DOHH2 (cell line): Measurements from ENCODE around the gene SHISA6.

ENCODE experiments used
- H3F3A ChIP-seq: fragments of 200-600 bp; sonication (generic), shearing (Covaris generic); 2 replicates; pipeline ENCODE4 v1.6.0; 2016; ENCODE audit warnings: antibody characterized with exemption, mild to moderate bottlenecking; ENCODE audit not compliant: control insufficient read depth, insufficient read depth
- H3K27ac ChIP-seq: fragments of 200-600 bp; sonication (generic); 2 replicates; pipeline ENCODE4 v1.5.1; 2014; ENCODE audit warnings: low read depth, mild to moderate bottlenecking, low read length, moderate library complexity
- H3K27me3 ChIP-seq: fragments of 200-600 bp; sonication (generic); 2 replicates; pipeline ENCODE4 v1.6.1; 2014; ENCODE audit warnings: mild to moderate bottlenecking, low read length, mixed read lengths; ENCODE audit not compliant: control insufficient read depth
- H3K36me3 ChIP-seq: fragments of 200-600 bp; sonication (generic); 2 replicates; pipeline ENCODE4 v1.6.1; 2014; ENCODE audit warnings: mild to moderate bottlenecking, low read length, moderate library complexity, mixed read lengths; ENCODE audit not compliant: control insufficient read depth
- H3K4me1 ChIP-seq: fragments of 200-600 bp; sonication (generic); 2 replicates; pipeline ENCODE4 v1.6.1; 2014; ENCODE audit warnings: mild to moderate bottlenecking, low read length, mixed read lengths; ENCODE audit not compliant: control insufficient read depth
- H3K4me2 ChIP-seq: fragments of 200-600 bp; sonication (generic); 2 replicates; pipeline ENCODE4 v1.6.0; 2014; ENCODE audit warnings: mild to moderate bottlenecking, low read length, moderate library complexity
- H3K4me3 ChIP-seq: fragments of 200-600 bp; sonication (generic); 2 replicates; pipeline ENCODE4 v1.5.1; 2014; ENCODE audit warnings: mild to moderate bottlenecking, low read length, mixed read lengths
- H3K79me2 ChIP-seq: fragments of 200-600 bp; sonication (generic); 2 replicates; pipeline ENCODE4 v1.6.1; 2014; ENCODE audit warnings: mild to moderate bottlenecking, low read length, mixed read lengths; ENCODE audit not compliant: control insufficient read depth
- H3K9me2 ChIP-seq: fragments of 200-600 bp; sonication (generic); replicated peaks from 2 replicates; pipeline ENCODE4 v1.6.1; 2014; ENCODE audit warnings: mild to moderate bottlenecking, low read length, mixed read lengths; ENCODE audit not compliant: control insufficient read depth
- H3K9me3 ChIP-seq: fragments of 200-600 bp; sonication (generic); 2 replicates; pipeline ENCODE4 v1.6.1; 2014; ENCODE audit warnings: antibody characterized with exemption, low read length, mixed read lengths; ENCODE audit not compliant: control insufficient read depth, insufficient read depth
- H4K20me1 ChIP-seq: fragments of 200-600 bp; sonication (generic); 2 replicates; pipeline ENCODE4 v1.6.0; 2014; ENCODE audit warnings: low read depth, mild to moderate bottlenecking, antibody characterized with exemption, low read length, moderate library complexity; ENCODE audit not compliant: control insufficient read depth, insufficient read depth
- EZH2phosphoT487 ChIP-seq: fragments of 200-600 bp; sonication (generic); IDR thresholded peaks from 2 replicates; pipeline ENCODE4 v1.6.1; 2017; ENCODE audit warnings: borderline replicate concordance, mild to moderate bottlenecking, antibody characterized with exemption, low read length, moderate library complexity, mixed read lengths
- TF ChIP-seq, protein P1 (sequence below): fragments of 200-600 bp; sonication (generic); IDR thresholded peaks from one replicate; pipeline ENCODE4 v1.5.1; 2014; ENCODE audit warnings: antibody characterized with exemption, mild to moderate bottlenecking, low read depth, low read length; ENCODE audit not compliant: poor library complexity, severe bottlenecking

SHISA6 gene

DNA sequence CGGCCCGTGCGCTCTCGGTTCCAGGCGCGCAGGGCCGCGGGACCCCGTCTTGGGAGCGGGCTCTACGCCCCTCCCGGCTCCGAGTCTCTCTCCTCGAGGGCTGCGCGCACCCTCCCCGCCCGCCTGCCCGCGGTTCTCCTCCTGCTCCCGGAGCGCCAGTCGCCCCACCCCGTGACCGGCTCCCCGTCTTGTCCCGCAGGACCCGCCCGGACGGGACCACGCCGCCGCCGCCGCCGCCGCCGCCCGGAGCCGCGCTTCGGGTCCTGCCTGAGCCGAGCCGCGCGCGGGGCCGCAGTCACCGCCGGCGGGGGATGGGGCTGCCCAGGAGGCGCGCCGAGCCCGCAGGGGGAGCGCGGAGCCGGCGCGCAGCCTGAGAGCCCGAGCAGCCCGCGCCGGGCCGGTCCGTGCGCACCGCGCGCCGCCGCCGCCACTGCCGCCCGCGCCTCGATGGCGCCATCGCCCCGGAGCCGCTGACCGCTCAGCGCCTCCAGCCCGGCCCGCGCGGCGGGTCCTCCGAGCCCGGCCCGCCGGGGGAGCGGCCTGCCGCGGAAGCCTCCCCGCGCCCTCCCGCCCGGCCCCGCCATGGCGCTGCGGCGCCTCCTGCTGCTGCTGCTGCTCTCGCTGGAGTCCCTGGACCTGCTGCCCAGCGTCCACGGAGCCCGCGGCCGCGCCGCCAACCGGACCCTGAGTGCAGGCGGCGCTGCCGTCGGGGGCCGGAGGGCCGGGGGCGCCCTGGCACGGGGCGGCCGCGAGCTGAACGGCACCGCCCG is at the start of gene SHISA6:
TSS of gene SHISA6 (plus strand) at position 373 of the 770 bp plus-strand sequence.
- Histone ChIP-seq H3K4me1 (no peaks in the 10 kb centered on the region), H3K79me2 (no peaks in the 10 kb centered on the region), H3K9me2 (no peaks in the 10 kb centered on the region), H3K27me3 (no peaks in the 10 kb centered on the region), H3K9me3 (peaks cover 16% of the 10 kb centered on the region; the same call in 1 of the 2 replicates), H3K36me3 (no peaks in the 10 kb centered on the region), H3K27ac (no peak within 1 kb of the TSS), H3K4me2 (no peak within 1 kb of the TSS), H3F3A (no peaks in the 10 kb centered on the region), H3K4me3 (no peak within 1 kb of the TSS), H4K20me1 (no peaks in the 10 kb centered on the region)
- no peak for TF ChIP-seq EZH2phosphoT487
- TF ChIP-seq, protein P1, sequence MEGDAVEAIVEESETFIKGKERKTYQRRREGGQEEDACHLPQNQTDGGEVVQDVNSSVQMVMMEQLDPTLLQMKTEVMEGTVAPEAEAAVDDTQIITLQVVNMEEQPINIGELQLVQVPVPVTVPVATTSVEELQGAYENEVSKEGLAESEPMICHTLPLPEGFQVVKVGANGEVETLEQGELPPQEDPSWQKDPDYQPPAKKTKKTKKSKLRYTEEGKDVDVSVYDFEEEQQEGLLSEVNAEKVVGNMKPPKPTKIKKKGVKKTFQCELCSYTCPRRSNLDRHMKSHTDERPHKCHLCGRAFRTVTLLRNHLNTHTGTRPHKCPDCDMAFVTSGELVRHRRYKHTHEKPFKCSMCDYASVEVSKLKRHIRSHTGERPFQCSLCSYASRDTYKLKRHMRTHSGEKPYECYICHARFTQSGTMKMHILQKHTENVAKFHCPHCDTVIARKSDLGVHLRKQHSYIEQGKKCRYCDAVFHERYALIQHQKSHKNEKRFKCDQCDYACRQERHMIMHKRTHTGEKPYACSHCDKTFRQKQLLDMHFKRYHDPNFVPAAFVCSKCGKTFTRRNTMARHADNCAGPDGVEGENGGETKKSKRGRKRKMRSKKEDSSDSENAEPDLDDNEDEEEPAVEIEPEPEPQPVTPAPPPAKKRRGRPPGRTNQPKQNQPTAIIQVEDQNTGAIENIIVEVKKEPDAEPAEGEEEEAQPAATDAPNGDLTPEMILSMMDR = no peak

DNA sequence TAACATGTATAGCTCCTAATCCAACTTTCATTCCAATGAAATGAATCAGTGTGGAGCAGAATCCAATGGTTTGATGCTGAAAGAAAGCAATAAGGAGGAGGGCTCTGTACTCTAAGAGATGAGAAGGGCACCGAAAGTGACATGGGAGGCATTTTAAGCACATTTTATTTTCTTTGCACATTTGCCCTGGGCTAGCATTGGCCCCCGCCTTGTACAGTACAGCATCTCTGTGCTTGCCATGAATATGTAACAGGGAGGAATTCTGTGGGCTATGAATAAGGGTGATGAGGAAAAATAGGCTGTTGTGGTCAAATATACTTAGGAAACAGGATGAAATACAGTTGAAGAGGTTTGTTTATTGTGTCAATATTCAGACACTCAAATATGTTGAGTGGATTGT is 45.2 kb upstream of the SHISA6 start:
- no peaks in the 10 kb centered on the region for H3K4me1 ChIP-seq
- H3K27ac ChIP-seq = no peak overlapping the region
- H3F3A ChIP-seq = no peaks in the 10 kb centered on the region
- H3K27me3 ChIP-seq = no peaks in the 10 kb centered on the region
- no peaks in the 10 kb centered on the region for H4K20me1 ChIP-seq
- TF ChIP-seq EZH2phosphoT487 = no peak
- TF ChIP-seq, protein P1 = no peak
- H3K79me2 ChIP-seq = no peaks in the 10 kb centered on the region
- H3K4me3 ChIP-seq = no peak overlapping the region
- no peak overlapping the region for H3K4me2 ChIP-seq
- H3K9me2 ChIP-seq = no peaks in the 10 kb centered on the region
- H3K36me3 ChIP-seq = no peaks in the 10 kb centered on the region
- no peaks in the 10 kb centered on the region; the same call in 1 of the 2 replicates for H3K9me3 ChIP-seq

DNA sequence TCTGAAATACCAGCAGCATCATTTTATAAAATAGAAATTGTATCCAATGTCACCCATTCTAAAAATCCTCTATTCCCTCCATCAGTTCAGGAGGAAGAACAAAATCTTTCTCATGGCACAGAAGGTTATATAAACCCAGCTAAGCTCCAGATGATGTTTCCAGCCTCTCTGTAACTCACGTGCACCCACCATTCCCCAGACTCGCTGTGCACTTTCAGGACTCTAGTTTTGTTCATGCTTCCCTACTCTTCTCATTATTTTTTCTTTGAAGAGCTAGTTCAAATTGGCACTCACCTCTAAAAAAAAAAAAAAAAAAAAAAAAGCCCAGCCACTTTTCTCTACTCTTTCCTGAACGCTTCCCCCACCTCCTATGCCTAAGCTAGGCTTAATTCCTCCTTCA is 36.0 kb upstream of the SHISA6 start:
- no peak overlapping the region for H3K4me3 ChIP-seq
- H3F3A ChIP-seq = no peaks in the 10 kb centered on the region
- no peaks in the 10 kb centered on the region for H3K36me3 ChIP-seq
- TF ChIP-seq, protein P1 = no peak
- no peak for TF ChIP-seq EZH2phosphoT487
- H3K4me1 ChIP-seq = no peaks in the 10 kb centered on the region
- no peak overlapping the region for H3K27ac ChIP-seq
- H3K9me3 ChIP-seq = peaks cover 3% of the 10 kb centered on the region; the same call in 1 of the 2 replicates
- no peak overlapping the region for H3K4me2 ChIP-seq
- H4K20me1 ChIP-seq = no peaks in the 10 kb centered on the region
- H3K27me3 ChIP-seq = no peaks in the 10 kb centered on the region
- H3K79me2 ChIP-seq = no peaks in the 10 kb centered on the region
- no peaks in the 10 kb centered on the region for H3K9me2 ChIP-seq
